Mucosa of descending colon (tissue), 3 donors: ENCODE results near the gene COX17. TPM values are rescaled to one million over a fixed set of nuclear protein-coding genes. Genes with fewer than 3 reads are reported as not detected.
A peak's percentile ranks its signal among the peaks of the same experiment; 100 is the strongest.

Source experiments
- ATAC-seq: fragments of 200-7000 bp; cut with Tn5 transposase; one replicate; pipeline ENCODE4 v1.9.1; 2020; ENCODE audit warnings: mild to moderate bottlenecking, moderate library complexity
- DNase-seq, 3 donors: peaks; one replicate each; pipeline ENCODE4 v3.0.0-alpha.2; 2020
- H3K36me3 ChIP-seq: fragments of 200-600 bp; one replicate; pipeline ENCODE4 v1.8.0; 2021; ENCODE audit warnings: low read depth, mild to moderate bottlenecking
- H3K4me1 ChIP-seq: fragments of 200-600 bp; one replicate; pipeline ENCODE4 v1.8.0; 2021; ENCODE audit warnings: low read depth, mild to moderate bottlenecking
- H3K4me3 ChIP-seq: fragments of 200-600 bp; one replicate; pipeline ENCODE4 v1.8.0; 2021; ENCODE audit warnings: mild to moderate bottlenecking
- H3K9me3 ChIP-seq: fragments of 200-600 bp; one replicate; pipeline ENCODE4 v1.8.0; 2021; ENCODE audit warnings: mild to moderate bottlenecking
- CTCF ChIP-seq: fragments of 200-600 bp; IDR thresholded peaks from one replicate; pipeline ENCODE4 v1.8.0; 2022; ENCODE audit warnings: antibody characterized with exemption, mild to moderate bottlenecking
- intact Hi-C, 2 donors: fragments of 100-400 bp; cut with DNase I in 1 of 2; cut with micrococcal nuclease in 1 of 2; formaldehyde crosslinking; loops; one replicate each; pipeline versions ENCODE4 v1.11.0 to v1.11.1; 2022; cut with DNase I, micrococcal nuclease
- total RNA-seq, 3 donors: library from RNA; stranded (reverse); fragmentation: NEBNext Ultra II Directional in 2 of 3; extraction: Animal tissue kit (Norgen Biotek cat#: 25700) in 2 of 3; gene quantifications; one replicate each; pipeline versions ENCODE4 v1.2.1 to v1.2.4, GENCODE V29; 2021 to 2023
- donor health status: DM: no; HTN: no; CAD: no; lungs with moderate emphysema.
- donor health status: DM: no; HTN: no; CAD: no.
- donor health status: DM: no; HTN: yes; CAD: no.

Gene COX17
- total RNA-seq, 3 donors from 2014 or later: 45.5 to 56.4 (median 52.4) TPM

GRCh38 chr3:119630128-119630879, 46.9 kb downstream of the COX17 start:
- Histone ChIP-seq H3K4me3 (no peak overlapping the region), H3K36me3 (no peaks in the 10 kb centered on the region), H3K9me3 (no peaks in the 10 kb centered on the region), H3K4me1 (no peaks in the 10 kb centered on the region)
- intact Hi-C loops: no loop called here
- DNase-seq (no peak), ATAC-seq (peak; percentile 47)
- no peak for TF ChIP-seq CTCF

- intact Hi-C loops: no loop called here
- Histone ChIP-seq H3K36me3 (no peaks in the 10 kb centered on the region), H3K4me3 (no peak overlapping the region), H3K9me3 (no peaks in the 10 kb centered on the region), H3K4me1 (no peaks in the 10 kb centered on the region)
- no peak for TF ChIP-seq CTCF
- ATAC-seq: no peak
- no peak for DNase-seq
Measured at GRCh38 chr3:119628816-119629445, 48.3 kb downstream of the COX17 start.

- peak; percentile 49 for ATAC-seq
- no peak for DNase-seq
- Histone ChIP-seq H3K4me1 (no peaks in the 10 kb centered on the region), H3K9me3 (no peaks in the 10 kb centered on the region), H3K4me3 (no peak overlapping the region), H3K36me3 (no peaks in the 10 kb centered on the region)
- intact Hi-C loops: no loop called here
- no peak for TF ChIP-seq CTCF
Measured at GRCh38 chr3:119628390-119628789, 48.8 kb downstream of the COX17 start.

- no peaks in the 10 kb centered on the region for H3K36me3 ChIP-seq
- DNase-seq (no peak), ATAC-seq (peak; percentile 42)
- intact Hi-C loops: no loop called here
- no peak for TF ChIP-seq CTCF
- H3K4me3 ChIP-seq: no peak overlapping the region
- no peaks in the 10 kb centered on the region for H3K4me1 ChIP-seq
- H3K9me3 ChIP-seq: no peaks in the 10 kb centered on the region
Measured at GRCh38 chr3:119627461-119627860, 49.7 kb downstream of the COX17 start.

GRCh38 chr3:119626196-119626595, 51.0 kb downstream of the COX17 start:
- TF ChIP-seq CTCF: no peak

More at GRCh38 chr3:119626196-119626595, 51.0 kb downstream of the COX17 start:
- Histone ChIP-seq H3K9me3 (no peaks in the 10 kb centered on the region), H3K36me3 (no peaks in the 10 kb centered on the region), H3K4me3 (no peak overlapping the region), H3K4me1 (no peaks in the 10 kb centered on the region)
- DNase-seq (no peak), ATAC-seq (no peak)
- intact Hi-C loops: no loop called here
